ENCODE data around the gene STOML2.

DNA sequence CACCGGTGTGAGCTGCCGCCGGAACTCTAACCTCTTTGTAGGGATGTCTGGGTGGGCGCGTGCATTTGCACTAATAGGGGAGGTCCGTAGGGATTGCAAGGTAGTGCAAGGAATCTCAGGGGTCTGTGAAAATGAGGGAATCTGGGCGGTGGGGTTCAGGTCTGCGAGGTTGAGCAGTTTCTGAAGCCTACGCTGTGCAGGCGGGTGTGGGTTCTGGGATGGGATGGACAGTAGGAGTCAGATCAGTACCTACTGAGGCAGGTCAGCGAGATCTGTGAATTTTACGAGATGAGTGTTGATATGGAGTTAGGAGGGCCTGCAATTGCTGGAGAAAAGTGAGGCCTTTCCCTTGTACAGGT is 13.6 kb upstream of the STOML2 start:
- TF ChIP-seq CTCF (IDR thresholded peaks at IDR 0.05) (no peak), POLR2A (IDR thresholded peaks at IDR 0.05) (no peak)
